HL-60 (cell line): ENCODE results near the gene OR2W3.

Experiments used
- DNase-seq, 2 experiments: peaks; one replicate each; pipeline ENCODE4 v3.0.0-alpha.2; 2010 to 2020; ENCODE audit warnings: low read depth in 1 of 2, low spot score in 1 of 2
- H3K27ac ChIP-seq: fragments of 250-450 bp; sonication (Bioruptor Pico); replicated peaks from 2 replicates; pipeline ENCODE4 v1.5.1; 2020; ENCODE audit warnings: mild to moderate bottlenecking, moderate library complexity
- H3K27me3 ChIP-seq: fragments of 250-450 bp; sonication (Bioruptor Pico); 2 replicates; pipeline ENCODE4 v1.5.1; 2021; ENCODE audit warnings: mild to moderate bottlenecking, moderate library complexity; ENCODE audit not compliant: insufficient read depth, poor library complexity, severe bottlenecking
- H3K4me3 ChIP-seq: replicated peaks from 2 replicates; pipeline ENCODE4 v1.5.1; 2011; ENCODE audit warnings: mild to moderate bottlenecking, control low read depth, low read length; ENCODE audit not compliant: insufficient read depth
- CTCF ChIP-seq: IDR thresholded peaks from one replicate; pipeline ENCODE4 v1.5.1; 2011; ENCODE audit warnings: low read length, control low read depth, inconsistent platforms; ENCODE audit not compliant: insufficient read depth
- GABPA ChIP-seq: IDR thresholded peaks from 2 replicates; pipeline ENCODE4 v1.6.1; 2012; ENCODE audit warnings: low read depth
- POLR2AphosphoS5 ChIP-seq: IDR thresholded peaks from 2 replicates; pipeline ENCODE4 v1.6.1; 2012; ENCODE audit warnings: low read depth
- REST ChIP-seq: IDR thresholded peaks from 2 replicates; pipeline ENCODE4 v1.6.1; 2012; ENCODE audit warnings: low read depth; ENCODE audit not compliant: insufficient replicate concordance
- SPI1 ChIP-seq: IDR thresholded peaks from 2 replicates; pipeline ENCODE4 v1.6.1; 2012; ENCODE audit warnings: low read depth, mild to moderate bottlenecking, borderline replicate concordance

The OR2W3 gene

GRCh38 chr1:247914941-247915662 is 19.7 kb downstream of the OR2W3 start:
- DNase-seq: no peak
- no peaks in the 10 kb centered on the region for H3K27me3 ChIP-seq
- TF ChIP-seq POLR2AphosphoS5: no peak
- TF ChIP-seq CTCF: no peak
- no peak for TF ChIP-seq REST
- no peak for TF ChIP-seq GABPA
- TF ChIP-seq SPI1: no peak
- H3K27ac ChIP-seq: no peak overlapping the region
- no peak overlapping the region for H3K4me3 ChIP-seq

GRCh38 chr1:247919952-247920351 is 24.6 kb downstream of the OR2W3 start, which contains the start of gene OR2T8:
Gene OR2T8, plus strand, starts transcription at chr1:247920252. Its CDS starts 766 bp downstream, at chr1:247921018.
- no peak for DNase-seq
- H3K27me3 ChIP-seq: peaks cover 2% of the 10 kb centered on the region
- H3K4me3 ChIP-seq: no peak within 1 kb of the TSS
- H3K27ac ChIP-seq: no peak within 1 kb of the TSS
- TF ChIP-seq CTCF (no peak), POLR2AphosphoS5 (no peak), SPI1 (no peak), REST (no peak), GABPA (no peak)

- Histone ChIP-seq H3K27ac (no peak overlapping the region), H3K4me3 (no peak overlapping the region), H3K27me3 (peaks cover 2% of the 10 kb centered on the region)
- no peak for DNase-seq
- no peak for TF ChIP-seq GABPA
- TF ChIP-seq REST: no peak
- TF ChIP-seq POLR2AphosphoS5: no peak
- no peak for TF ChIP-seq SPI1
- TF ChIP-seq CTCF: no peak
Observed at GRCh38 chr1:247923941-247924340, 28.6 kb downstream of the OR2W3 start.
